MM.1S (cell line): Measurements from ENCODE around the gene ZNF546.

Experiments
- DNase-seq: peaks from one replicate; pipeline ENCODE4 v3.0.0-alpha.2; 2015
- H2AFZ ChIP-seq: fragments of 300-600 bp; sonication (generic); 2 replicates; pipeline ENCODE4 v1.6.0; 2016; ENCODE audit warnings: antibody characterized with exemption, low read length
- H3F3A ChIP-seq: fragments of 300-600 bp; sonication (generic); 2 replicates; pipeline ENCODE4 v1.6.1; 2016; ENCODE audit warnings: mild to moderate bottlenecking, antibody characterized with exemption, low read length, moderate library complexity, mixed read lengths; ENCODE audit not compliant: insufficient read depth
- H3K27ac ChIP-seq: fragments of 300-600 bp; sonication (generic); 2 replicates; pipeline ENCODE4 v1.5.1; 2016; ENCODE audit warnings: mild to moderate bottlenecking, low read length
- H3K27me3 ChIP-seq: fragments of 300-600 bp; sonication (generic); replicated peaks from 2 replicates; pipeline ENCODE4 v1.6.0; 2016; ENCODE audit warnings: low read length; ENCODE audit not compliant: insufficient read depth
- H3K36me3 ChIP-seq: fragments of 300-600 bp; sonication (generic); replicated peaks from 2 replicates; pipeline ENCODE4 v1.6.1; 2016; ENCODE audit warnings: mild to moderate bottlenecking, low read length, mixed read lengths; ENCODE audit not compliant: insufficient read depth
- H3K4me1 ChIP-seq: fragments of 300-600 bp; sonication (generic); 2 replicates; pipeline ENCODE4 v1.6.1; 2016; ENCODE audit warnings: low read length, mixed read lengths
- H3K4me2 ChIP-seq: fragments of 300-600 bp; sonication (generic); 2 replicates; pipeline ENCODE4 v1.6.0; 2016; ENCODE audit warnings: low read depth, low read length
- H3K4me3 ChIP-seq: fragments of 300-600 bp; sonication (generic); 2 replicates; pipeline ENCODE4 v1.5.1; 2016; ENCODE audit warnings: low read length, mixed read lengths
- H3K79me2 ChIP-seq: fragments of 300-600 bp; sonication (generic); 2 replicates; pipeline ENCODE4 v1.6.1; 2016; ENCODE audit warnings: mixed run types, low read length, mixed read lengths
- H3K9ac ChIP-seq: fragments of 300-600 bp; sonication (generic); 2 replicates; pipeline ENCODE4 v1.6.1; 2016; ENCODE audit warnings: low read length, mixed read lengths
- H3K9me2 ChIP-seq: fragments of 300-600 bp; sonication (generic); replicated peaks from 2 replicates; pipeline ENCODE4 v1.6.1; 2016; ENCODE audit warnings: mild to moderate bottlenecking, low read length, mixed read lengths; ENCODE audit not compliant: insufficient read depth
- H3K9me3 ChIP-seq: fragments of 300-600 bp; sonication (generic); replicated peaks from 2 replicates; pipeline ENCODE4 v1.6.1; 2016; ENCODE audit warnings: mild to moderate bottlenecking, low read length, mixed read lengths; ENCODE audit not compliant: insufficient read depth
- H4K20me1 ChIP-seq: fragments of 300-600 bp; sonication (generic); 2 replicates; pipeline ENCODE4 v1.6.1; 2016; ENCODE audit warnings: mild to moderate bottlenecking, low read length, moderate library complexity, mixed read lengths; ENCODE audit not compliant: insufficient read depth
- CTCF ChIP-seq: fragments of 300-600 bp; sonication (generic); IDR thresholded peaks from 2 replicates; pipeline ENCODE4 v1.5.1; 2016; ENCODE audit warnings: antibody characterized with exemption, low read length, mixed read lengths
- EZH2 ChIP-seq: fragments of 300-600 bp; sonication (generic); optimal IDR thresholded peaks from 2 replicates; pipeline ENCODE3; 2017; ENCODE audit warnings: low read depth, mild to moderate bottlenecking, antibody characterized with exemption, low read length, mixed read lengths
- EZH2phosphoT487 ChIP-seq: fragments of 300-600 bp; sonication (generic); IDR thresholded peaks from 2 replicates; pipeline ENCODE4 v1.6.1; 2018; ENCODE audit warnings: antibody characterized with exemption, low read length

ZNF546 gene

GRCh38 chr19:39968789-39969188 lies 28.1 kb upstream of the ZNF546 start:
- H3K36me3 ChIP-seq: peaks cover 4% of the 10 kb centered on the region
- H3K4me1 ChIP-seq: peaks cover 17% of the 10 kb centered on the region
- H4K20me1 ChIP-seq: no peaks in the 10 kb centered on the region
- H3K79me2 ChIP-seq: peaks cover 27% of the 10 kb centered on the region
- TF ChIP-seq CTCF (no peak), EZH2 (no peak), EZH2phosphoT487 (no peak)
- H3K27me3 ChIP-seq: no peaks in the 10 kb centered on the region
- H3K4me3 ChIP-seq: no peak overlapping the region
- H3K4me2 ChIP-seq: no peak overlapping the region
- H3K27ac ChIP-seq: no peak overlapping the region
- H3F3A ChIP-seq: no peaks in the 10 kb centered on the region
- H3K9ac ChIP-seq: no peak overlapping the region
- no peak for DNase-seq
- H3K9me2 ChIP-seq: no peaks in the 10 kb centered on the region
- H2AFZ ChIP-seq: no peak overlapping the region
- H3K9me3 ChIP-seq: no peaks in the 10 kb centered on the region

- no peak for TF ChIP-seq EZH2phosphoT487
- TF ChIP-seq EZH2: no peak
- TF ChIP-seq CTCF: no peak
- no peak overlapping the region for H3K9ac ChIP-seq
- no peak overlapping the region for H3K4me2 ChIP-seq
- peaks cover 6% of the 10 kb centered on the region for H3K36me3 ChIP-seq
- H3K27ac ChIP-seq: no peak overlapping the region
- no peak overlapping the region for H2AFZ ChIP-seq
- H3K9me3 ChIP-seq: no peaks in the 10 kb centered on the region
- no peaks in the 10 kb centered on the region for H4K20me1 ChIP-seq
- peaks cover 32% of the 10 kb centered on the region for H3K79me2 ChIP-seq
- no peak overlapping the region for H3K4me3 ChIP-seq
- no peak for DNase-seq
- peaks cover 13% of the 10 kb centered on the region for H3K4me1 ChIP-seq
- no peaks in the 10 kb centered on the region for H3F3A ChIP-seq
- no peaks in the 10 kb centered on the region for H3K9me2 ChIP-seq
- no peaks in the 10 kb centered on the region for H3K27me3 ChIP-seq
These were observed 27.6 kb upstream of the ZNF546 start for GRCh38 chr19:39969266-39969665.

- H3K4me1 ChIP-seq: peaks cover 13% of the 10 kb centered on the region
- H3K9me2 ChIP-seq: no peaks in the 10 kb centered on the region
- H3K4me2 ChIP-seq: peak overlapping the region; percentile 61; the same call in 1 of the 2 replicates
- no peak for TF ChIP-seq EZH2phosphoT487
- DNase-seq: no peak
- H3K27me3 ChIP-seq: no peaks in the 10 kb centered on the region
- H4K20me1 ChIP-seq: no peaks in the 10 kb centered on the region
- peaks cover 38% of the 10 kb centered on the region for H3K79me2 ChIP-seq
- H2AFZ ChIP-seq: peak overlapping the region; percentile 73
- H3F3A ChIP-seq: no peaks in the 10 kb centered on the region
- no peaks in the 10 kb centered on the region for H3K9me3 ChIP-seq
- H3K36me3 ChIP-seq: peaks cover 11% of the 10 kb centered on the region
- H3K4me3 ChIP-seq: peak overlapping the region; percentile 71
- no peak overlapping the region; the same call in 1 of the 2 replicates for H3K27ac ChIP-seq
- peak overlapping the region; percentile 64; the same call in 1 of the 2 replicates for H3K9ac ChIP-seq
These were observed 27.0 kb upstream of the ZNF546 start for GRCh38 chr19:39969681-39970424.

GRCh38 chr19:39970425-39970674 lies 26.5 kb upstream of the ZNF546 start:
- peak overlapping the region; percentile 71 for H3K4me3 ChIP-seq
- H3F3A ChIP-seq: no peaks in the 10 kb centered on the region
- H3K9me2 ChIP-seq: no peaks in the 10 kb centered on the region
- H3K27me3 ChIP-seq: no peaks in the 10 kb centered on the region
- peaks cover 13% of the 10 kb centered on the region for H3K4me1 ChIP-seq
- peaks cover 12% of the 10 kb centered on the region for H3K36me3 ChIP-seq
- no peaks in the 10 kb centered on the region for H4K20me1 ChIP-seq
- no peaks in the 10 kb centered on the region for H3K9me3 ChIP-seq
- peak overlapping the region; percentile 61 for H3K4me2 ChIP-seq
- DNase-seq: no peak
- TF ChIP-seq EZH2phosphoT487: no peak
- no peak for TF ChIP-seq EZH2
- no peak for TF ChIP-seq CTCF
- H3K79me2 ChIP-seq: peaks cover 39% of the 10 kb centered on the region
- H3K27ac ChIP-seq: peak overlapping the region; percentile 34; the same call in 1 of the 2 replicates
- H2AFZ ChIP-seq: peak overlapping the region; percentile 73
- H3K9ac ChIP-seq: peak overlapping the region; percentile 64
